ENCODE measurements around the gene RASGRP4.
"Not testable (repeated sequence)": the region's sequence is repeated elsewhere in the genome, so short reads cannot be mapped to it uniquely, and the experiment has no call there.

DNA sequence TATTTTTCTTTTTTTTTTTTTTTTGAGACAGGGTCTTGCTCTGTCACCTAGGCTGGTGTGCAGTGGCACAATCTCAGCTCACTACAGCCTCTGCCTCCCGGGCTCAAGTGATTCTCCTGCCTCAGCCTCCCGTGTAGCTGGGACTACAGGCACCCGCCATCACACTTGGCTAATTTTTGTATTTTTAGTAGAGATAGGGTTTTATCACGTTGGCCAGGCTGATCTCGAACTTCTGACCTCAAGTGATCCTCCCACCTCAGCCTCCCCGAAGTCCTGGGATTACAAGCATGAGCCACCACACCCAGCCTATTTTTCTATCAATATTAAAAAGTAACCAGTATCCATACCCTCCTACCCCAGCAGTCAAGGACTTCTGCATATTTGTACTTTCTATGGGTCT is 15.6 kb downstream of the RASGRP4 start:
- TF ChIP-seq, protein P1, sequence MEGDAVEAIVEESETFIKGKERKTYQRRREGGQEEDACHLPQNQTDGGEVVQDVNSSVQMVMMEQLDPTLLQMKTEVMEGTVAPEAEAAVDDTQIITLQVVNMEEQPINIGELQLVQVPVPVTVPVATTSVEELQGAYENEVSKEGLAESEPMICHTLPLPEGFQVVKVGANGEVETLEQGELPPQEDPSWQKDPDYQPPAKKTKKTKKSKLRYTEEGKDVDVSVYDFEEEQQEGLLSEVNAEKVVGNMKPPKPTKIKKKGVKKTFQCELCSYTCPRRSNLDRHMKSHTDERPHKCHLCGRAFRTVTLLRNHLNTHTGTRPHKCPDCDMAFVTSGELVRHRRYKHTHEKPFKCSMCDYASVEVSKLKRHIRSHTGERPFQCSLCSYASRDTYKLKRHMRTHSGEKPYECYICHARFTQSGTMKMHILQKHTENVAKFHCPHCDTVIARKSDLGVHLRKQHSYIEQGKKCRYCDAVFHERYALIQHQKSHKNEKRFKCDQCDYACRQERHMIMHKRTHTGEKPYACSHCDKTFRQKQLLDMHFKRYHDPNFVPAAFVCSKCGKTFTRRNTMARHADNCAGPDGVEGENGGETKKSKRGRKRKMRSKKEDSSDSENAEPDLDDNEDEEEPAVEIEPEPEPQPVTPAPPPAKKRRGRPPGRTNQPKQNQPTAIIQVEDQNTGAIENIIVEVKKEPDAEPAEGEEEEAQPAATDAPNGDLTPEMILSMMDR (conservative IDR thresholded peaks at IDR 0.05 in 1 of 2, IDR thresholded peaks at IDR 0.05 in 1 of 2; ENCODE audit: low read depth in 1 of 2, low read length in 2 of 2), result not testable (repeated sequence)
- TF ChIP-seq EZH2 (IDR thresholded peaks at IDR 0.05; ENCODE audit: low read length, missing control alignments), result not testable (repeated sequence)
